ENCODE measurements around the gene PRSS33. TPM values are rescaled to one million over a fixed set of nuclear protein-coding genes. Genes with fewer than 3 reads are reported as not detected.

Gene PRSS33
- polyA plus RNA-seq, 1 of the 3 experiments (the other 2 are of a cell fraction), result not detected

DNA sequence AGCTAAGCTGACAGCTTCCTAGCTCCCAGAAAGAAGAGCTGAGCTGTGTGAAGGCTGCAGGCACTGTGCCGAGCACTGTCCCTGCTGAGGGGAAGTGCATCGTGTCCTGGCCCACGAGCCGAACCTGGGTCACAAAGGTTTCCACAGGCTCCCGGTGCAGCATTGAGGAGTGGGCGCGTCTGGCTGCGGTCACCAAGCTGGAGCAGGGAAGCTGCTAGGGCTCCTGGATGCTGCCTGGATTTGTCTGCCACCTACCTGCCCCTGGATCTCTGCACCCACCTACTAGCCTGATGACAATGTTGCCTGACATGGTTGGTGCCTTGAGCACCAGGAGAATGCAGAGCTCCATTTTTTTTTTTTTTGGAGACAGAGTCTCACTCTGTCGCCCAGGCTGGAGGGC lies 41.4 kb downstream of the PRSS33 start:
- H2AFZ ChIP-seq (ENCODE audit: low read depth), result no peak overlapping the region
- no peak for DNase-seq
- WGBS (ENCODE audit: low lambda C conversion rate), result 85% methylated on average over 6 of the region's 9 CpGs
- H3K4me2 ChIP-seq, result no peak overlapping the region
- H3K9ac ChIP-seq, result no peak overlapping the region
- H3F3A ChIP-seq (replicated peaks; ENCODE audit: insufficient read depth), result no peaks in the 10 kb centered on the region
- H3K4me3 ChIP-seq (ENCODE audit: low read depth in 2 of 2, low read length in 1 of 2), result no peak overlapping the region
- no peaks in the 10 kb centered on the region for H3K9me2 ChIP-seq
- TF ChIP-seq SIN3A (IDR thresholded peaks at IDR 0.05; ENCODE audit: borderline replicate concordance, low read depth, low read length) (no peak), GATA2 (CRISPR knock-in tag; IDR thresholded peaks at IDR 0.05) (no peak), RCOR1 (IDR thresholded peaks at IDR 0.05; ENCODE audit: low read length) (no peak), YY1 (IDR thresholded peaks at IDR 0.05; ENCODE audit: low read depth) (no peak), FOXJ3 (CRISPR knock-in tag; IDR thresholded peaks at IDR 0.05) (no peak)
- TF ChIP-seq, protein P1, sequence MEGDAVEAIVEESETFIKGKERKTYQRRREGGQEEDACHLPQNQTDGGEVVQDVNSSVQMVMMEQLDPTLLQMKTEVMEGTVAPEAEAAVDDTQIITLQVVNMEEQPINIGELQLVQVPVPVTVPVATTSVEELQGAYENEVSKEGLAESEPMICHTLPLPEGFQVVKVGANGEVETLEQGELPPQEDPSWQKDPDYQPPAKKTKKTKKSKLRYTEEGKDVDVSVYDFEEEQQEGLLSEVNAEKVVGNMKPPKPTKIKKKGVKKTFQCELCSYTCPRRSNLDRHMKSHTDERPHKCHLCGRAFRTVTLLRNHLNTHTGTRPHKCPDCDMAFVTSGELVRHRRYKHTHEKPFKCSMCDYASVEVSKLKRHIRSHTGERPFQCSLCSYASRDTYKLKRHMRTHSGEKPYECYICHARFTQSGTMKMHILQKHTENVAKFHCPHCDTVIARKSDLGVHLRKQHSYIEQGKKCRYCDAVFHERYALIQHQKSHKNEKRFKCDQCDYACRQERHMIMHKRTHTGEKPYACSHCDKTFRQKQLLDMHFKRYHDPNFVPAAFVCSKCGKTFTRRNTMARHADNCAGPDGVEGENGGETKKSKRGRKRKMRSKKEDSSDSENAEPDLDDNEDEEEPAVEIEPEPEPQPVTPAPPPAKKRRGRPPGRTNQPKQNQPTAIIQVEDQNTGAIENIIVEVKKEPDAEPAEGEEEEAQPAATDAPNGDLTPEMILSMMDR (IDR thresholded peaks at IDR 0.05), result no peak
- H3K27me3 ChIP-seq (ENCODE audit: insufficient read depth), result no peaks in the 10 kb centered on the region
- peaks cover 5% of the 10 kb centered on the region; the same call in 1 of the 2 replicates for H3K79me2 ChIP-seq (ENCODE audit: insufficient read depth)
- no peaks in the 10 kb centered on the region for H4K20me1 ChIP-seq (ENCODE audit: insufficient read depth)
- H3K4me1 ChIP-seq (ENCODE audit: control insufficient read depth in 1 of 2, insufficient read depth in 2 of 2, low read depth in 1 of 2, low read length in 1 of 2), result peaks cover 0 to 3% of the 10 kb centered on the region in 2 experiments; a peak in 1 of 4 replicates
- no peak overlapping the region for H3K27ac ChIP-seq (ENCODE audit: low read depth in 2 of 2, low read length in 1 of 2)
- H3K36me3 ChIP-seq (replicated peaks in 1 of 2; ENCODE audit: control insufficient read depth in 1 of 2, insufficient read depth in 2 of 2, low read length in 1 of 2), result no peaks in the 10 kb centered on the region
- H3K9me3 ChIP-seq, result no peaks in the 10 kb centered on the region
- CTCF ChIA-PET, result interaction anchor here (1.5 kb wide), 1 partner anchor 122 kb away, joined by 5 read pairs; no protein-coding TSS in a partner anchor
- POLR2A ChIA-PET, result no interaction called here

DNA sequence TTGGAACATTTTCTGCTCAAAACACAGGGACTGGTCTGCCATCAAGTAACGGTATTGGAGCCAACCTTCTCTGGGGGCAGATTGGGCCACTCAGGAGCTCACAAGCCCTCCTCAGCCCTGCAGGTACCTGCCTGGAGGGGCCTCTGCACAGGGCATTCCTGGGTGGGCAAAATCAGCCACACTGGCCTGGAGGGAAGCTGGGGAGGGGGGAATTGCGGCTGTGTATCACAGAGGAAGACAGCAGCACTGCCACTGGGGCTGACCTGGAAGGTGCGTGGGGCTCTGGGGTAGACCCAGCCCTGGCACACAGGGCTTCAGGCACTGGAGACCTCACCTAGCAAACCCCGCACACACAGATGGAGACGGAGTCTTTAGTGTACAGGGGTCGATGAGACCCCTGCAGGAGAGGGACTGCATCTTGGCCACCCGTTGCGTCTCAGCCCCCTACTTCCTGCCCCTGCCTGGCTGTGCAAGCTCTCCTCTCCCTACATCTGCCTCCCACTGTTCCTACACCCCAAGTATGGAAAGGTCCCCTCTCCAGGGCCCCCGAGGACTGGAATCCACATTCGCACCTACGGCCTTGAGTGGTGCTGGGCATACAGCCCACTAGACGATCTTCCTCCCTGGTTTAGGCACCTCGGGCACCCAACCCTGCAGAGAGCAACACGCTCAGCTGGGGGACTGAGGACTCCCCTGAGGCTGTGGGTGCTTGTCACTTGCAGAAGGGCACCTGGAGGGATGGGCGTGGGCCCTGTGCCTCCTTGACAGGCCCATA lies 42.1 kb downstream of the PRSS33 start:
- no peak for DNase-seq
- H3K4me3 ChIP-seq (ENCODE audit: low read depth in 2 of 2, low read length in 1 of 2), result no peak overlapping the region
- H3K9me2 ChIP-seq, result no peaks in the 10 kb centered on the region
- no peaks in the 10 kb centered on the region for H3K9me3 ChIP-seq
- H3K27ac ChIP-seq (ENCODE audit: low read depth in 2 of 2, low read length in 1 of 2), result no peak overlapping the region
- CTCF ChIA-PET, result interaction anchor here (1.5 kb wide), 1 partner anchor 123 kb away, joined by 5 read pairs; no protein-coding TSS in a partner anchor
- POLR2A ChIA-PET, result no interaction called here
- WGBS (ENCODE audit: low lambda C conversion rate), result 79% methylated on average over 10 of the region's 15 CpGs
- TF ChIP-seq TCF12 (IDR thresholded peaks at IDR 0.05), result no peak
- no peak for TF ChIP-seq EP300 (IDR thresholded peaks at IDR 0.05; ENCODE audit: borderline replicate concordance in 1 of 2, low read depth in 1 of 2, low read length in 1 of 2)
- TF ChIP-seq, protein P2, sequence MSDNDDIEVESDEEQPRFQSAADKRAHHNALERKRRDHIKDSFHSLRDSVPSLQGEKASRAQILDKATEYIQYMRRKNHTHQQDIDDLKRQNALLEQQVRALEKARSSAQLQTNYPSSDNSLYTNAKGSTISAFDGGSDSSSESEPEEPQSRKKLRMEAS (IDR thresholded peaks at IDR 0.05; ENCODE audit: low read depth), result no peak
- TF ChIP-seq GABPA (IDR thresholded peaks at IDR 0.05; ENCODE audit: low read depth), result no peak
- TF ChIP-seq RCOR1 (IDR thresholded peaks at IDR 0.05; ENCODE audit: low read length), result no peak
- no peak for TF ChIP-seq FOXJ3 (CRISPR knock-in tag; IDR thresholded peaks at IDR 0.05)
- TF ChIP-seq, protein P1 (IDR thresholded peaks at IDR 0.05), result no peak
- TF ChIP-seq NRF1 (IDR thresholded peaks at IDR 0.05; ENCODE audit: low read depth, low read length), result no peak
- no peaks in the 10 kb centered on the region for H3K4me1 ChIP-seq (ENCODE audit: control insufficient read depth in 1 of 2, insufficient read depth in 2 of 2, low read depth in 1 of 2, low read length in 1 of 2)
- H3K9ac ChIP-seq, result no peak overlapping the region
- H3K27me3 ChIP-seq (ENCODE audit: insufficient read depth), result no peaks in the 10 kb centered on the region
- no peak overlapping the region for H3K4me2 ChIP-seq
- H4K20me1 ChIP-seq (ENCODE audit: insufficient read depth), result no peaks in the 10 kb centered on the region
- H3F3A ChIP-seq (replicated peaks; ENCODE audit: insufficient read depth), result no peaks in the 10 kb centered on the region
- no peaks in the 10 kb centered on the region for H3K36me3 ChIP-seq (replicated peaks in 1 of 2; ENCODE audit: control insufficient read depth in 1 of 2, insufficient read depth in 2 of 2, low read length in 1 of 2)
- H3K79me2 ChIP-seq (ENCODE audit: insufficient read depth), result no peaks in the 10 kb centered on the region
- no peak overlapping the region for H2AFZ ChIP-seq (ENCODE audit: low read depth)

Data from SK-N-SH (cell line).